Activated T-cell treated with anti-CD3 and anti-CD28 coated beads, Interleukin-2, amount 50 U/mL, for 72 hours (primary cell): Measurements from ENCODE around the gene UPP1. TPM values are rescaled to one million over a fixed set of nuclear protein-coding genes. Genes with fewer than 3 reads are reported as not detected.
A peak's percentile ranks its signal among the peaks of the same experiment; 100 is the strongest.
"Not testable (repeated sequence)": the region's sequence is repeated elsewhere in the genome, so short reads cannot be mapped to it uniquely, and the experiment has no call there.

Experiments
- ATAC-seq, 2 donors: fragments of 150-1000 bp; cut with Tn5 transposase; replicated peaks in 1 of 2; 2 replicates each; pipeline ENCODE4 v1.10.0; 2021; ENCODE audit warnings: moderate library complexity in 2 of 2, mild to moderate bottlenecking in 1 of 2
- DNase-seq, 2 donors: peaks; one replicate each; pipeline ENCODE4 v3.0.0; 2021 to 2022; ENCODE audit warnings: mixed read lengths in 1 of 2
- H3K27ac Mint-ChIP-seq: one replicate; pipeline ENCODE4 v1.8.0; 2022; ENCODE audit warnings: mild to moderate bottlenecking, moderate library complexity, mixed read lengths
- H3K27me3 Mint-ChIP-seq: one replicate; pipeline ENCODE4 v1.8.0; 2022; ENCODE audit warnings: low read depth, mixed read lengths
- H3K36me3 Mint-ChIP-seq, 2 donors: one replicate each; pipeline ENCODE4 v1.8.0; 2022; ENCODE audit warnings: mixed read lengths in 2 of 2, mild to moderate bottlenecking in 1 of 2; ENCODE audit not compliant: insufficient read depth in 2 of 2
- H3K4me1 Mint-ChIP-seq: one replicate; pipeline ENCODE4 v1.8.0; 2022; ENCODE audit warnings: low read depth, mixed read lengths
- H3K4me3 Mint-ChIP-seq, 2 donors: one replicate each; pipeline ENCODE4 v1.8.0; 2022; ENCODE audit warnings: mild to moderate bottlenecking in 2 of 2, mixed read lengths in 2 of 2, moderate library complexity in 2 of 2
- H3K9me3 Mint-ChIP-seq, 2 donors: one replicate each; pipeline ENCODE4 v1.8.0; 2022; ENCODE audit warnings: mixed read lengths in 2 of 2
- total RNA-seq, 2 donors: library from RNA; stranded (reverse); gene quantifications; one replicate each; pipeline ENCODE4 v1.2.3, GENCODE V29; 2022

The UPP1 gene
- total RNA-seq, 2 donors from 2014 or later, result 92.2 to 122 TPM

DNA sequence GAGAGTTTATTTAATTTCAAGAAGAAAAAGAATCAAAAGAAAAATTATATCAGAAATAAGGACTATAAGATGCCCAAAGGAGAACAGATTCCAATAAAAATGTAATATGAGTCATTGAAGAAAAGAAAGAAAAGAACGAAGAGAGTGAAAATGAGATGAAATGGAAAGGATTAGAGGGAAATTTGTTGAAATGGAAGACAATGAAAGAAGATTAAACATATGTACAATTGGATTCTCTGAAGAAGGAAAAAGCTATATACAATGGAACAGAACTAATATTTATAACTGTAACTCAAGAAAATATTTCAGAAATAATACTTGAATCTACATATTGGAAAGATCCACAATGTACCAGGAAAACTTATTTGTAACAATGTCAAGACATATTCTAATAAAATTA lies 25.1 kb upstream of the UPP1 start:
- no peaks in the 10 kb centered on the region for H3K27me3 Mint-ChIP-seq
- DNase-seq (no peak), ATAC-seq (no peak)
- peaks cover 2 to 5% of the 10 kb centered on the region in 2 donors for H3K36me3 Mint-ChIP-seq
- H3K27ac Mint-ChIP-seq, result no peak overlapping the region
- H3K4me3 Mint-ChIP-seq, result no peak overlapping the region
- H3K4me1 Mint-ChIP-seq, result no peaks in the 10 kb centered on the region
- H3K9me3 Mint-ChIP-seq, result peaks cover 0 to 3% of the 10 kb centered on the region in 2 donors

DNA sequence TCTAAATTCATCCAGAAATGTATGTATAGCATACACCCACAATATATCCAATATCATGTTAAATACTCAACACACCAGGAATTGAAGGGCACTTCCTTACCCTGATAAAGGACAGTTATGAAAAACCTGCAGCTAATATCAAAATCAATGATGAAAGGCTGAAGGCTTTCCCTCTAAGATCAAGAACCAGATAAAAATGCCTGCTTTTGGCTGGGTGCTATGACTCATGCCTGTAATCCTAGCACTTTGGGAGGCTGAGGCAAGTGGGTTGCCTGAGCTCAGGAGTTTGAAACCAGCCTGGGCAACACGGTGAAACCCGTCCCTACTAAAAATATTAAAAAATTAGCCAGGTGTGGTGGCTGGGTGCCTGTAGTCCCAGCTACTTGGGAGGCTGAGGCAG lies 21.6 kb upstream of the UPP1 start:
- ATAC-seq, result no peak
- Mint-ChIP-seq H3K27ac (no peak overlapping the region), H3K36me3 (peaks cover 3 to 7% of the 10 kb centered on the region in 2 donors), H3K27me3 (no peaks in the 10 kb centered on the region), H3K9me3 (peaks cover 2 to 8% of the 10 kb centered on the region in 2 donors), H3K4me1 (no peaks in the 10 kb centered on the region), H3K4me3 (no peak overlapping the region)
- DNase-seq, result no peak

DNA sequence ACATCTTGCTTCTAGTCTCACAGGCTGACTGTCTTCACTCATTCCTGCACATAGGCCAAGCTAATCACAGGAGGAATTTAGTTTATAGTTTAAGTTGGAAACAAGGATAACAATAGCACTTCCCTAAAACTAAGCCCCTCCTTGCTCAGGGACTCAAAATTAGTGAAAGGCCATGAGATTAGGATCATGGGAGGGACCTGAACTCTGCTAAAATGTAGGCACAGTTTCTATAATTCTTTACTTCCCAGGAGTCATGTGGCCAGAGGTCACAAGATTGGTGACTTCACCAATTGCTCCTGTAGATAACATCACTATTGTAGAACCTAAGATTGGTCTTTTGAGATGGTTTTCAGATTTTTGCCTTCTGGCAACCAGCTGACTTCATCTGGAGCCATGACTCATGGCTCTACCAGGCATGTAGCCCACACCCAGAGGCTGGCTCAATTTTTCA lies 14.8 kb upstream of the UPP1 start:
- peaks cover 0 to 6% of the 10 kb centered on the region in 2 donors for H3K36me3 Mint-ChIP-seq
- no peaks in the 10 kb centered on the region for H3K27me3 Mint-ChIP-seq
- peaks cover 15% of the 10 kb centered on the region for H3K4me1 Mint-ChIP-seq
- H3K27ac Mint-ChIP-seq, result no peak overlapping the region
- peaks cover 2 to 5% of the 10 kb centered on the region in 2 donors for H3K9me3 Mint-ChIP-seq
- peak in 1 of 2 donors; percentile 19 for DNase-seq
- peak overlapping the region in 1 of 2 donors; percentile 15 for H3K4me3 Mint-ChIP-seq
- peak; percentile 87 for ATAC-seq

DNA sequence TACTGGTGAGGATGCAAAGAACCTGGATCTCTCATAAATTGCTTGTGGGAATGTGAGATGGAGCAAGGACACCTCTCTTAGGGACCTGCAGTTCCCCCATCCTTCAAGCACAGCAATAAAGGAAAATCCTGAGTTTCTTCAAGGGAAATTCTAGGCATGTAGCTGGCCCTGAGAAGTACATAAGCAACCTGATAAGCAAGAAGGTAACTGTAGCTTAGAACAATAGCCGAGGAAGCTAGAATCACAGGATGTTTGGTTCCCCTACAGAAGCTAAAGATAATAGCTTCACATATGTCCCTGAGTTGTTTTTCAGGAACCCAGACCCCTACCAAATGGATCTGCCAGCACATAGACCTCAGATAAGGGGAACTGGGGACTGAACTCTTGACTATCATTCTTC lies 11.6 kb upstream of the UPP1 start:
- Mint-ChIP-seq H3K36me3 (peaks cover 0 to 1% of the 10 kb centered on the region in 2 donors), H3K4me1 (peaks cover 19% of the 10 kb centered on the region), H3K4me3 (no peak overlapping the region), H3K27me3 (no peaks in the 10 kb centered on the region), H3K27ac (no peak overlapping the region), H3K9me3 (no peaks in the 10 kb centered on the region)
- no peak for DNase-seq
- no peak for ATAC-seq

DNA sequence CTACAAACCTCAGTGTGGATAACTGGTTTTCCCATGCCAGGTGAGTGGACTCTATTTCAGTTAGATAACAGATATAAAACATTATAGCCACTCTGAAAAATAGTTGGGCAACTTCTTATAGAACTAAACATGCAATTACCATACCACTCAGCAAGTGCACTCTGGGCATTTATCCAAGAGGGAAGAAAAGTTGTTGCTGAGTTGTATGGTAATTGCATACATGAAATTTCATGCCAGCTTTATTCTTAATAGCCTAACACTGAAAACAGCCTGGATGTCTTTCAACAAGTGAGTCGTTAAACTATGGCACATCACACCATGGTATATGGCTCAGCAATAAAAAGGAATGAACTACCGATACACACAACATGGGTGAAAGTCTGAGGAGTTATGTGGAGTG lies 10.6 kb upstream of the UPP1 start:
- no peaks in the 10 kb centered on the region for H3K36me3 Mint-ChIP-seq
- no peaks in the 10 kb centered on the region for H3K27me3 Mint-ChIP-seq
- H3K4me3 Mint-ChIP-seq, result no peak overlapping the region
- no peaks in the 10 kb centered on the region for H3K9me3 Mint-ChIP-seq
- no peak for DNase-seq
- H3K27ac Mint-ChIP-seq, result no peak overlapping the region
- no peak for ATAC-seq
- peaks cover 29% of the 10 kb centered on the region for H3K4me1 Mint-ChIP-seq

DNA sequence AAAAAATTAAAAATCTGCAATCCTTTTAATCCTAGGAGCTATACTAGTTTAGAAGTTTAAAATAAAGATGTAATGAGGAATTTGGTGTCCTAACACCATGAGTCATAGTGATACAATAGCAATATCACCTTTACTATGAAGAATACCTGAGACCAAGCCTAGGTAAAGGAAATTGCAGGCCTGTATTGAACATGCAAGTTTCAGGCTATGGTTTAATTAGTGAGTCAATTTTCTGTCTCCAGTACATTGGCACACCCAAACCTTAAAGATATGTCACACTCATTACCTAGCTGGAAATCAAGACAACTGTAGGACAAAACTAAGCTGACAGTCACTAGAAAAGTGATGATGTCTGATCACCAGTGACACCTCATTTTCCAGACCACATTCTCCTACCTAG lies 6.7 kb upstream of the UPP1 start:
- not testable (repeated sequence) for H3K27me3 Mint-ChIP-seq, H3K36me3 Mint-ChIP-seq, DNase-seq, ATAC-seq, H3K27ac Mint-ChIP-seq, H3K9me3 Mint-ChIP-seq
- peak overlapping the region; percentile 17 to 23 for H3K4me3 Mint-ChIP-seq
- H3K4me1 Mint-ChIP-seq, result peaks cover 50% of the 10 kb centered on the region

DNA sequence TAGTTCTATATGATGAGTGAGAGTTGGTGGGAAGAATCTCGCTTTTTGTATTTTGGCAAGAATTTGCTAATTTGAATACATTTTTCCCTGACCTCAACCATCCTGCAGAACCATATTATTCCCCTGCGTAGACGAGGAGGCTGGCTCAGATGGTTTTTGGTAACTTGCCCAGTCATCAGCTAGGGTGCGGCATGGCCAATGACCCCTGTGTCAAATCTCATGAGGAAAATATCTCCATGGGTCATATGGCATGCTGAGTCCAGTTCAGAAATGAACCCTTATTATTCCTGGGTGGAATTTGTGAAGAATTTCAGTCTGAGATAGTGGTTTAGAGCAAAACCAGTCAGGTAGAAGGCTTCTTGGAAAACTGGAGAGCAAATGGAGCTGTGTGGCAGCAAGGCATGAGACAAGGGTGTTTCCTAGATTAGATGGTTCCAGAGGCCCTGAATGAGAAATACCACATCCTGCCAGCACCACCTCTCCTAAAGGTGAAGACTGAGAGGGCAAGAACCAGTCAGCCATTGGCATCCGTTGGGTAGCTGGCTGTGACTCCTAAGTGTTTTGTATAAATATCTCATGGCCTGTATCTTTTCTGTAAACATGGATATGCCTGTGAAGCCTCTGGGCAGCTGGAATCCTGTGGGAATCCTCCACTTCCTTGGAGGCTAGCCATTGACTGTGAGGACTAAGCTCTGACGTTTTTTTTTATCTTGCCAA lies 5.8 kb upstream of the UPP1 start:
- Mint-ChIP-seq H3K9me3 (no peaks in the 10 kb centered on the region), H3K4me3 (peak overlapping the region; percentile 51 to 55), H3K36me3 (peaks cover 0 to 1% of the 10 kb centered on the region in 2 donors), H3K4me1 (peaks cover 59% of the 10 kb centered on the region), H3K27ac (peak overlapping the region; percentile 62), H3K27me3 (no peaks in the 10 kb centered on the region)
- ATAC-seq (peak in 1 of 2 donors; percentile 12), DNase-seq (peak in 1 of 2 donors; percentile 51)

DNA sequence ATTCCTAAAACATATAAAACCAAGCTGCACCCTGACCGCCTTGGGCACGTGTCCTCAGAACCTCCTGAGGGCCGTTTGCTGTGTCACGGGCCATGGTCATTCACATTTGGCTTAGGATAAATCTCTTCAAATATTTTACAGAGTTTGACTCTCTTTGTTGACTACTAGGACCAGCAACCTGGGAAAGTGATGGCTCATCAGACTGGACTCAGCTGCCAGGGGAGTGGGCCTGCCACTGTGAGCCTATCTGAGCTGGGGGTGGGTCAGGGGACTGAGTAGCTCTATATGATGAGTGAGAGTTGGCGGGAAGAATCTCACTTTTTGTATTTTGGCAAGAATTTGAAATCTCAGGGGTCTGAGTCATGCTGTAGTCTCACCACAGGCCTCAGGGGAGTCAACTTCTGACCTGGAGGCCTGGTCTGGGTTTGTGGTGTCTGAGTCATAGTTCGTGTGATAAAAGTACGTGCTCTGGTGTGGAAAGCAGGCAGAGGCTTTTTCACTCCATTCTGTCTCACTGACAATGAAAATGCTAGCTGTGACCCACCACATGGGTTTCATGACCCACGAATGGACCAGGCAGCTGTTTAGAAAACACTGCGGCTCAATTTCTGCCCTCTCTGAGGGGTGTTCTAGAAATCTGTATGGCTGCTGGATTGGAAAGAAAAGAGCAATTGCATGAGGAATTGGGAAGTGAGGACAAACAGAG lies 4.2 kb upstream of the UPP1 start:
- no peaks in the 10 kb centered on the region for H3K27me3 Mint-ChIP-seq
- peak; percentile 84 to 87 for DNase-seq
- H3K36me3 Mint-ChIP-seq, result peaks cover 0 to 1% of the 10 kb centered on the region in 2 donors
- peak overlapping the region; percentile 86 for H3K27ac Mint-ChIP-seq
- ATAC-seq, result peak; percentile 69 to 72
- H3K4me3 Mint-ChIP-seq, result peak overlapping the region; percentile 50 to 98
- H3K9me3 Mint-ChIP-seq, result no peaks in the 10 kb centered on the region
- H3K4me1 Mint-ChIP-seq, result peaks cover 65% of the 10 kb centered on the region

DNA sequence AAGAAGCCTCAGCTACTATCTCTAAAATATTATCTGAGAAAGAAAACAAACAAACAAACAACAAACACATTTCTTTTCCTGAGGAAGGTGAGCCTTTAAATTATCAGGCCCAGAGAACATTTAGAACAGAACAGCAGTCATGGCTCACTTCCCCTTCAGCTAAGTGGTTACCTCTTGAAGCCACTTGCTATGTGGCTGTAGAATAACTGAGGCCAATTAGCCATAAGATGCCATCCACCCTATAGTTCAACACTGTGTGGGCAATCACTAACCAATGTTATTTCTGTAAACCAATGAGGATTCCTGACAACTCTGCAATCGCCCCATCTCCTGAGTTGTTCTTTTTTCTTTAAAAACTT lies 3.7 kb upstream of the UPP1 start:
- H3K36me3 Mint-ChIP-seq, result peaks cover 1 to 2% of the 10 kb centered on the region in 2 donors
- H3K9me3 Mint-ChIP-seq, result no peaks in the 10 kb centered on the region
- H3K27me3 Mint-ChIP-seq, result no peaks in the 10 kb centered on the region
- peaks cover 69% of the 10 kb centered on the region for H3K4me1 Mint-ChIP-seq
- peak overlapping the region; percentile 50 to 98 for H3K4me3 Mint-ChIP-seq
- ATAC-seq (no peak), DNase-seq (no peak)
- peak overlapping the region; percentile 91 for H3K27ac Mint-ChIP-seq

DNA sequence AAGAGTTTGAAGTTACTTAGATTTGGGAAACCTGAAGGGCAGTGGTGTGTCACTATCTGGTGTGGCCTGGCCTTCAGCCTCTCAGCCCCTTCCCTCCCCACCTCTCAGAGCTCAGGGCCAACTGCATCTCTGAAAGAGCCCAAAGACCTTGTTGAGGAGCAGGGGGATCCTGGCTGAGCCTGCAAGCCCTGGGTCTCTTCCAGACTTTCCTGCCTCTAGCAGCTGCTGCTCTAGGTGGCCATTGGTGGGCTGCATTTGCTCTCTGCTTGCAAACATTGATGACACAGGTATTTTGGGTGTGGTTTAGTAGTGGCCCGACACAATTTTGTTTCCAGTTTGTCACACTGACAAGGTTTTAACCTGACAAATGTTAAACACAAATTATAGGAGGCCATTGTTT lies 3.1 kb upstream of the UPP1 start:
- ATAC-seq (no peak), DNase-seq (no peak)
- H3K9me3 Mint-ChIP-seq, result no peaks in the 10 kb centered on the region
- peak overlapping the region; percentile 91 for H3K27ac Mint-ChIP-seq
- H3K27me3 Mint-ChIP-seq, result no peaks in the 10 kb centered on the region
- peak overlapping the region; percentile 50 to 98 for H3K4me3 Mint-ChIP-seq
- peaks cover 75% of the 10 kb centered on the region for H3K4me1 Mint-ChIP-seq
- H3K36me3 Mint-ChIP-seq, result peaks cover 5 to 6% of the 10 kb centered on the region in 2 donors

DNA sequence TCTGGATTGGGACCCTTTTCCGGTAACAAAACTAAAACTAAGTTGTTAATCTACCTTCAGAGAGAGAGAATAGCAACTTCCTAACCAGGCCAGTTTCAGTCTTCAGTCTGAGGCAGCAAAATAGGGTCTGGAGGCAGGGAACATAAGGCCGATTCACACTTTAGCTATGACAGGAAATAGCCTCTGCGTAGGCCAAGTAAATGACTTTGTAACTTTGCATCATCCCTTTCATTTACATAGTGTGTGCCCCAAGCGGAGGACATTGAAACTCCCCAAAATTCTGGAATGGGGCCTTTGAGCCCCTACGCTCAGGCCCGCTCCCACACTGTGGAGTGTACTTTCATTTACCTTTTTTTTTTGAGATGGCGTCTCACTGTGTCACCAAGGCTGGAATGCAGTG lies 1.7 kb upstream of the UPP1 start:
- Mint-ChIP-seq H3K9me3 (no peaks in the 10 kb centered on the region), H3K4me1 (peaks cover 85% of the 10 kb centered on the region), H3K27me3 (no peaks in the 10 kb centered on the region), H3K4me3 (peak overlapping the region; percentile 50 to 98), H3K27ac (peak overlapping the region; percentile 99), H3K36me3 (peaks cover 6 to 14% of the 10 kb centered on the region in 2 donors)
- peak in 1 of 2 donors; percentile 22 for ATAC-seq
- peak; percentile 36 to 52 for DNase-seq

DNA sequence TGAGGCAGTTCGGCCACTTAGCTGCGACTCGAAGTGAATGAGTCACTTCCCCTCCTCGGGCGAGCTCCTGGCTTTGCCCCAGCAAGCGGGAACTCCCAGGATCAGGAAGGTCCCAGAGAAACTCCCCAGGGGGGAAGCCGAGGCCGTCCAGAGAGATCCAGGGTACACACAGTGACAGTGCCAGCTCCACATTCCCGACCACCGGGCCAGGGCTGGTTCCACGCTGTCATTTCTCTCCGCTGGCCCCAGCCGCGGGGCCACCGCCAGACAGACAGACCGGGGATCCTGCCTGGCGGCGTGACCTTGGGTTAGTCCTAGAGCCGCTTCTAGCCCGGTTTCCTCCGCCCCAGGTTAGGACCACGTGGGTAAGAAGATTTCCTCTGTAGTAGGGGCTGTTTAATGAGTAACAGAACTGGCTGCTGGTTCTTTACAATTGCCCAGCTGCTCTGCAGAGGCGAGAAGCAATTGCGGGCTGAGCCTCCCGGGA lies 463 bp upstream of the UPP1 start:
- no peak for DNase-seq
- Mint-ChIP-seq H3K27me3 (no peaks in the 10 kb centered on the region), H3K4me3 (peak overlapping the region; percentile 87 to 98), H3K9me3 (no peaks in the 10 kb centered on the region), H3K4me1 (peaks cover 80% of the 10 kb centered on the region), H3K27ac (peak overlapping the region; percentile 92), H3K36me3 (peaks cover 8 to 15% of the 10 kb centered on the region in 2 donors)
- ATAC-seq, result peak; percentile 68 to 76

DNA sequence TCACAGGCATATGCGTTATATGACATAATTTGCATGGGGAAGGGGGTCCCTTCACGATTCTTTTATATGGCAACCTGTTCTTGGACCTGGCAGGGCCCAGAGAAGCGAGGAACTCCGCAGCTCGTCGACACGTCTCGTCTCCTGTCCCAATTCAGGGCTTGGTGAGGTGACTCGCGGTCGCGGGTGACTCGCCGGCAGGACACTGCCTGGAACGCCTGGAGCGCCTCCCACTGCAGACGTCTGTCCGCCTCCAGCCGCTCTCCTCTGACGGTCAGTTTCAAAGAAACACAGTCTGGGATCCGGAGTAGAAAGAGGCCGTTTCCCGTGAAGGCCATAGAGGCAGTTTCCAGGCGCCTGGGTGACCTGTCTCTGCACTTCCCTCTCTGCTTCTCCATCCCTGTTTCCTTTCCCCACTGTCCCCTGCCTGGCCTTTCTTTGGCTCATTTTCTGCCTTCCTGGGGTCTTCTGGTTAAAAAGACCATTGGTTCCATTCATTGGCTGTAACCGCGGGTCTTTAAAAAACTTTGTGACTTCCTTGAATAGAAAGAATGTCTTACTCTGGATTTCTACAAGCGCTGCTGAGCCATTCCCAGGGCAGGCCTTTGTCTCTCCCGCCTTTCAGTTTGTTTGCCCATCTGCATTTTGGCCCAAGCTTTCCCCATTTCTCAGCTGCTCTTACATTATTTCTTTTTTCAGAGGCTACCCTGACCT lies 1.2 kb downstream of the UPP1 start:
- H3K27ac Mint-ChIP-seq, result peak overlapping the region; percentile 94
- ATAC-seq (no peak), DNase-seq (no peak)
- no peaks in the 10 kb centered on the region for H3K27me3 Mint-ChIP-seq
- H3K4me1 Mint-ChIP-seq, result peaks cover 83% of the 10 kb centered on the region
- H3K4me3 Mint-ChIP-seq, result peak overlapping the region; percentile 87 to 98
- no peaks in the 10 kb centered on the region for H3K9me3 Mint-ChIP-seq
- peaks cover 12 to 23% of the 10 kb centered on the region in 2 donors for H3K36me3 Mint-ChIP-seq
